SK-N-SH (cell line): ENCODE measurements around the gene EIF2B5. TPM values are rescaled to one million over a fixed set of nuclear protein-coding genes. Genes with fewer than 3 reads are reported as not detected.

Experiments
- CTCF ChIA-PET: fragments of 300-600, 350-600 bp; formaldehyde crosslinking; extraction: SDS; loops from one replicate; lab custom pipeline; 2021; lab: Yijun Ruan, JAX
- POLR2A ChIA-PET: fragments of 350-600 bp; sonication (Branson Sonifier 250); formaldehyde crosslinking; extraction: SDS; loops from one replicate; lab custom pipeline; 2020; ENCODE audit warnings: antibody characterized with exemption, inconsistent platforms; lab: Yijun Ruan, JAX
- DNase-seq: peaks from one replicate; pipeline ENCODE4 v3.0.0; 2012
- H2AFZ ChIP-seq: fragments of 200-600 bp; sonication (generic); 2 replicates; pipeline ENCODE4 v1.8.1; 2016; ENCODE audit warnings: antibody characterized with exemption, mild to moderate bottlenecking, low read depth
- H3F3A ChIP-seq: fragments of 200-600 bp; sonication (generic); replicated peaks from 2 replicates; pipeline ENCODE3; 2016; ENCODE audit warnings: antibody characterized with exemption, mild to moderate bottlenecking; ENCODE audit not compliant: insufficient read depth
- H3K27ac ChIP-seq, 2 experiments: fragments of 200-500 bp in 1 of 2; fragments of 200-600 bp in 1 of 2; sonication (Bioruptor generic) in 1 of 2; sonication (generic), shearing (Covaris generic) in 1 of 2; 2 replicates each; pipeline versions ENCODE4 v1.5.1 to v1.6.1; 2014 to 2016; ENCODE audit warnings: low read depth in 2 of 2, inconsistent platforms in 1 of 2, low read length in 1 of 2, mild to moderate bottlenecking in 1 of 2, mixed read lengths in 1 of 2
- H3K27me3 ChIP-seq: fragments of 200-600 bp; sonication (generic), shearing (Covaris generic); 2 replicates; pipeline ENCODE4 v1.6.1; 2016; ENCODE audit warnings: mixed run types; ENCODE audit not compliant: insufficient read depth
- H3K36me3 ChIP-seq, 2 experiments: fragments of 200-500 bp in 1 of 2; fragments of 200-600 bp in 1 of 2; sonication (Bioruptor generic) in 1 of 2; sonication (generic) in 1 of 2; replicated peaks in 1 of 2; 2 replicates each; pipeline versions ENCODE3 to v1.5.1; 2014 to 2016; ENCODE audit warnings: low read length in 1 of 2, mild to moderate bottlenecking in 1 of 2; ENCODE audit not compliant: insufficient read depth in 2 of 2, control insufficient read depth in 1 of 2
- H3K4me1 ChIP-seq, 2 experiments: fragments of 200-500 bp in 1 of 2; fragments of 200-600 bp in 1 of 2; sonication (Bioruptor generic) in 1 of 2; sonication (generic), shearing (Covaris generic) in 1 of 2; 2 replicates each; pipeline versions ENCODE4 v1.5.1 to v1.6.1; 2014 to 2016; ENCODE audit warnings: low read depth in 1 of 2, low read length in 1 of 2, mixed run types in 1 of 2; ENCODE audit not compliant: insufficient read depth in 2 of 2, control insufficient read depth in 1 of 2
- H3K4me2 ChIP-seq: fragments of 200-600 bp; sonication (generic), shearing (Covaris generic); 2 replicates; pipeline ENCODE4 v1.6.1; 2017; ENCODE audit warnings: mixed run types
- H3K4me3 ChIP-seq, 2 experiments: fragments of 200-500 bp in 1 of 2; fragments of 200-600 bp in 1 of 2; sonication (Bioruptor generic) in 1 of 2; sonication (generic), shearing (Covaris generic) in 1 of 2; 2 replicates each; pipeline versions ENCODE4 v1.5.1 to v1.8.1; 2014 to 2016; ENCODE audit warnings: low read depth in 2 of 2, inconsistent platforms in 1 of 2, low read length in 1 of 2, mild to moderate bottlenecking in 1 of 2, mixed read lengths in 1 of 2, moderate library complexity in 1 of 2
- H3K79me2 ChIP-seq: fragments of 200-600 bp; sonication (generic); 2 replicates; pipeline ENCODE4 v1.8.1; 2017; ENCODE audit warnings: mild to moderate bottlenecking; ENCODE audit not compliant: insufficient read depth
- H3K9ac ChIP-seq: fragments of 200-600 bp; sonication (generic); 2 replicates; pipeline ENCODE4 v1.6.1; 2017; ENCODE audit warnings: mixed run types
- H3K9me2 ChIP-seq: fragments of 200-600 bp; sonication (generic); 2 replicates; pipeline ENCODE4 v1.6.1; 2017; ENCODE audit warnings: mixed run types
- H3K9me3 ChIP-seq: fragments of 200-600 bp; sonication (generic); 2 replicates; pipeline ENCODE4 v1.6.1; 2017; ENCODE audit warnings: mixed run types, mild to moderate bottlenecking, moderate library complexity
- H4K20me1 ChIP-seq: fragments of 200-600 bp; sonication (generic); 2 replicates; pipeline ENCODE4 v1.6.1; 2017; ENCODE audit warnings: mild to moderate bottlenecking, mixed run types; ENCODE audit not compliant: insufficient read depth
- CHD2 ChIP-seq: fragments of 150-350 bp; IDR thresholded peaks from 2 replicates; pipeline ENCODE4 v1.6.1; 2018; ENCODE audit warnings: low read length; ENCODE audit not compliant: partially characterized antibody
- ELF1 ChIP-seq: IDR thresholded peaks from 2 replicates; pipeline ENCODE4 v1.4.0; 2012
- EP300 ChIP-seq, 2 experiments: IDR thresholded peaks; 2 replicates each; pipeline versions ENCODE4 v1.4.0 to v1.6.1; 2012; ENCODE audit warnings: borderline replicate concordance in 1 of 2, low read depth in 1 of 2, low read length in 1 of 2
- EZH2phosphoT487 ChIP-seq: fragments of 200-600 bp; sonication (generic); IDR thresholded peaks from 2 replicates; pipeline ENCODE4 v1.6.1; 2017; ENCODE audit warnings: low read depth, mixed run types, mild to moderate bottlenecking, antibody characterized with exemption, moderate library complexity, borderline replicate concordance
- FOSL2 ChIP-seq: IDR thresholded peaks from 2 replicates; pipeline ENCODE4 v1.4.0; 2012; ENCODE audit warnings: low read depth, mild to moderate bottlenecking, moderate library complexity, borderline replicate concordance
- GATA2 ChIP-seq: sonication (generic); formaldehyde crosslinking; IDR thresholded peaks from 2 replicates; pipeline ENCODE4 v1.5.0; 2020; ENCODE audit warnings: mild to moderate bottlenecking, missing genetic modification reagents
- JUND ChIP-seq: IDR thresholded peaks from 2 replicates; pipeline ENCODE4 v1.4.0; 2012
- MEF2A ChIP-seq: IDR thresholded peaks from 2 replicates; pipeline ENCODE4 v1.4.0; 2012; ENCODE audit warnings: low read depth, borderline replicate concordance
- MXI1 ChIP-seq: IDR thresholded peaks from 2 replicates; pipeline ENCODE4 v1.6.1; 2012; ENCODE audit warnings: mild to moderate bottlenecking, low read depth, low read length, improper control_type of control experiment
- PBX3 ChIP-seq: IDR thresholded peaks from 2 replicates; pipeline ENCODE4; 2012
- POLR2AphosphoS5 ChIP-seq: IDR thresholded peaks from 2 replicates; pipeline ENCODE4 v1.6.1; 2012; ENCODE audit warnings: low read depth, low read length
- RCOR1 ChIP-seq: fragments of 150-350 bp; IDR thresholded peaks from 2 replicates; pipeline ENCODE4 v1.6.1; 2017; ENCODE audit warnings: antibody characterized with exemption, low read length
- TAF1 ChIP-seq: IDR thresholded peaks from 2 replicates; pipeline ENCODE4 v1.6.1; 2012; ENCODE audit warnings: low read depth, mild to moderate bottlenecking, low read length, moderate library complexity, borderline replicate concordance
- USF2 ChIP-seq: fragments of 150-350 bp; IDR thresholded peaks from 2 replicates; pipeline ENCODE4 v1.6.1; 2017; ENCODE audit warnings: antibody characterized with exemption, low read length, low read depth, borderline replicate concordance
- YY1 ChIP-seq: IDR thresholded peaks from 2 replicates; pipeline ENCODE4 v1.4.0; 2012; ENCODE audit warnings: low read depth, mild to moderate bottlenecking
- WGBS: methylation state at CpG from one replicate; pipeline ENCODE4 v1.1.6; 2017; ENCODE audit warnings: low lambda C conversion rate; 5-methylcytosine and 5-hydroxymethylcytosine counted together
- polyA plus RNA-seq, 3 experiments: library from polyadenylated mRNA; depleted of rRNA; stranded (reverse); fragments of >200 nt; gene quantifications; 2 replicates each; pipeline ENCODE4 v1.2.3, GENCODE V29; 2012
- TF ChIP-seq, protein P1 (sequence below): IDR thresholded peaks from 2 replicates; pipeline ENCODE4 v1.4.0; 2012; ENCODE audit warnings: low read depth, borderline replicate concordance
- TF ChIP-seq, protein P2 (sequence below): fragments of 150-350 bp; IDR thresholded peaks from 2 replicates; pipeline ENCODE4 v1.6.1; 2016; ENCODE audit warnings: mild to moderate bottlenecking, low read depth, low read length
- TF ChIP-seq, protein P3 (sequence below): IDR thresholded peaks from 2 replicates; pipeline ENCODE4 v1.4.0; 2012; ENCODE audit warnings: low read depth

The EIF2B5 gene
- polyA plus RNA-seq, 1 of the 3 experiments (the other 2 are of a cell fraction): 46.8 TPM

DNA sequence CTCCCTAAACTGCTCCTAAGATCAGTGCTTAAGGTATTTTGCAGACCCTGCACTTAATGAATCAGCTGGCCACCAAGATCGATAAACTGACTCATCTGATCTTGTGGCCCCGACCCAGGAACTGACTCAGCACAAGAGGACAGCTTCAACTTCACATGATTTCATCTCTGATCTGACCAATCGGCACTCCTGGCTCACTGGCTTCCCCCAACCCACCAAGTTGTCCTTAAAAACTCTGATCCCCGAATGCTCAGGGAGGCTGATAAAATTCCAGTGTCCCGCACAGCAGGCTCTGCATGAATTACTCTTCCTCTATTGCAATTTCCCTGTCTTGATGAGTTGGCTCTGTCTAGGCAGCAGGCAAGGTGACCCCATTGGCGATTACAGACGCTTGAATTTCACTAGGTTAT lies 24.8 kb upstream of the EIF2B5 start:
- H3K27me3 ChIP-seq: 0 out of 2 replicates have a peak, but pooled peaks cover 6% of the 10 kb centered on the region
- H3K9ac ChIP-seq: no peak overlapping the region
- peak overlapping the region; percentile 50; the same call in 1 of the 2 replicates for H2AFZ ChIP-seq
- no peaks in the 10 kb centered on the region for H3K36me3 ChIP-seq
- H3K9me2 ChIP-seq: no peaks in the 10 kb centered on the region
- DNase-seq: no peak
- no peaks in the 10 kb centered on the region for H3F3A ChIP-seq
- H3K4me1 ChIP-seq: no peaks in the 10 kb centered on the region
- no peaks in the 10 kb centered on the region for H3K79me2 ChIP-seq
- TF ChIP-seq MXI1 (no peak), FOSL2 (peak; percentile 62; the same call in 1 of the 2 replicates), JUND (peak; percentile 48; the same call in 1 of the 2 replicates)
- ChIA-PET POLR2A (no interaction called here), CTCF (no interaction called here)
- no peaks in the 10 kb centered on the region for H3K9me3 ChIP-seq
- H3K4me2 ChIP-seq: peak overlapping the region; percentile 43
- H4K20me1 ChIP-seq: no peaks in the 10 kb centered on the region
- H3K27ac ChIP-seq: no peak overlapping the region
- 29% methylated on average over 7 of the region's 7 CpGs for WGBS
- no peak overlapping the region for H3K4me3 ChIP-seq

- 54% methylated on average over 4 of the region's 4 CpGs for WGBS
- H3K4me1 ChIP-seq: no peaks in the 10 kb centered on the region
- H3K9me2 ChIP-seq: no peaks in the 10 kb centered on the region
- no peak overlapping the region for H3K4me3 ChIP-seq
- 0 out of 2 replicates have a peak, but pooled peaks cover 6% of the 10 kb centered on the region for H3K27me3 ChIP-seq
- no peaks in the 10 kb centered on the region for H3K36me3 ChIP-seq
- ChIA-PET CTCF (no interaction called here), POLR2A (no interaction called here)
- no peaks in the 10 kb centered on the region for H3F3A ChIP-seq
- no peak for TF ChIP-seq PBX3
- TF ChIP-seq, protein P1, sequence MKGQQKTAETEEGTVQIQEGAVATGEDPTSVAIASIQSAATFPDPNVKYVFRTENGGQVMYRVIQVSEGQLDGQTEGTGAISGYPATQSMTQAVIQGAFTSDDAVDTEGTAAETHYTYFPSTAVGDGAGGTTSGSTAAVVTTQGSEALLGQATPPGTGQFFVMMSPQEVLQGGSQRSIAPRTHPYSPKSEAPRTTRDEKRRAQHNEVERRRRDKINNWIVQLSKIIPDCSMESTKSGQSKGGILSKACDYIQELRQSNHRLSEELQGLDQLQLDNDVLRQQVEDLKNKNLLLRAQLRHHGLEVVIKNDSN: no peak
- no peak for TF ChIP-seq GATA2 (CRISPR knock-in tag)
- TF ChIP-seq TAF1: no peak
- TF ChIP-seq RCOR1: no peak
- no peak for TF ChIP-seq MXI1
- no peak for TF ChIP-seq CHD2
- TF ChIP-seq YY1: no peak
- TF ChIP-seq USF2: no peak
- no peak for TF ChIP-seq ELF1
- TF ChIP-seq, protein P2, sequence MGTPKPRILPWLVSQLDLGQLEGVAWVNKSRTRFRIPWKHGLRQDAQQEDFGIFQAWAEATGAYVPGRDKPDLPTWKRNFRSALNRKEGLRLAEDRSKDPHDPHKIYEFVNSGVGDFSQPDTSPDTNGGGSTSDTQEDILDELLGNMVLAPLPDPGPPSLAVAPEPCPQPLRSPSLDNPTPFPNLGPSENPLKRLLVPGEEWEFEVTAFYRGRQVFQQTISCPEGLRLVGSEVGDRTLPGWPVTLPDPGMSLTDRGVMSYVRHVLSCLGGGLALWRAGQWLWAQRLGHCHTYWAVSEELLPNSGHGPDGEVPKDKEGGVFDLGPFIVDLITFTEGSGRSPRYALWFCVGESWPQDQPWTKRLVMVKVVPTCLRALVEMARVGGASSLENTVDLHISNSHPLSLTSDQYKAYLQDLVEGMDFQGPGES: no peak
- TF ChIP-seq, protein P3, sequence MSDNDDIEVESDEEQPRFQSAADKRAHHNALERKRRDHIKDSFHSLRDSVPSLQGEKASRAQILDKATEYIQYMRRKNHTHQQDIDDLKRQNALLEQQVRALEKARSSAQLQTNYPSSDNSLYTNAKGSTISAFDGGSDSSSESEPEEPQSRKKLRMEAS: no peak
- no peak for TF ChIP-seq EZH2phosphoT487
- no peak for TF ChIP-seq MEF2A
- TF ChIP-seq POLR2AphosphoS5: no peak
- no peak for TF ChIP-seq EP300 (IDR thresholded peaks at IDR 0.05; ENCODE audit: borderline replicate concordance in 1 of 2, low read depth in 1 of 2, low read length in 1 of 2)
- H3K79me2 ChIP-seq: no peaks in the 10 kb centered on the region
- no peak overlapping the region for H3K4me2 ChIP-seq
- no peaks in the 10 kb centered on the region for H4K20me1 ChIP-seq
- no peak for DNase-seq
- H2AFZ ChIP-seq: no peak overlapping the region
- no peaks in the 10 kb centered on the region for H3K9me3 ChIP-seq
- H3K9ac ChIP-seq: no peak overlapping the region
- no peak overlapping the region for H3K27ac ChIP-seq
These were observed 19.1 kb upstream of the EIF2B5 start for GRCh38 chr3:184116017-184116416.
